Ascending aorta (tissue), 2 donors: ENCODE results near the gene HBA1. TPM values are rescaled to one million over a fixed set of nuclear protein-coding genes. Genes with fewer than 3 reads are reported as not detected.
"Not testable (repeated sequence)": the region's sequence is repeated elsewhere in the genome, so short reads cannot be mapped to it uniquely, and the experiment has no call there.

Experiments
- DNase-seq, 2 donors: peaks; one replicate each; pipeline ENCODE4 v3.0.0-alpha.2; 2019; ENCODE audit warnings: low spot score in 2 of 2
- H3K27ac ChIP-seq, 2 donors: fragments of 200-600 bp; sonication (generic); one replicate each; pipeline ENCODE4 v1.5.1; 2016 to 2017; ENCODE audit warnings: mild to moderate bottlenecking in 1 of 2
- H3K27me3 ChIP-seq: fragments of 200-600 bp; sonication (generic); one replicate; pipeline ENCODE4 v1.5.1; 2017
- H3K36me3 ChIP-seq, 2 donors: fragments of 200-600 bp; sonication (generic); one replicate each; pipeline ENCODE4 v1.5.1; 2016
- H3K4me1 ChIP-seq, 2 donors: fragments of 200-600 bp; sonication (generic); one replicate each; pipeline ENCODE4 v1.5.1; 2016 to 2017; ENCODE audit warnings: mild to moderate bottlenecking in 1 of 2
- H3K4me3 ChIP-seq, 2 donors: fragments of 200-600 bp; sonication (generic); one replicate each; pipeline ENCODE4 v1.5.1; 2016 to 2017; ENCODE audit warnings: mild to moderate bottlenecking in 1 of 2
- H3K9me3 ChIP-seq, 2 donors: fragments of 200-600 bp; sonication (generic); one replicate each; pipeline ENCODE4 v1.5.1; 2016
- CTCF ChIP-seq, 3 experiments: fragments of 200-600 bp in 2 of 3; fragments of 450-650 bp in 1 of 3; sonication (generic) in 2 of 3; IDR thresholded peaks; one replicate each; pipeline ENCODE4 v1.5.1; 2016 to 2019; ENCODE audit warnings: antibody characterized with exemption in 3 of 3, mild to moderate bottlenecking in 1 of 3, moderate library complexity in 1 of 3
- intact Hi-C: fragments of 100-400 bp; cut with DNase I; formaldehyde crosslinking; loops from one replicate; pipeline ENCODE4 v1.15.1; 2023
- total RNA-seq: library from RNA; depleted of rRNA; stranded (reverse); fragments of >200 nt; gene quantifications from one replicate; pipeline ENCODE4 v1.1.0, GENCODE V29; 2016

The HBA1 gene
- total RNA-seq, 1 donor from 2014 or later = 585 TPM

GRCh38 chr16:155031-155398 is 21.5 kb upstream of the HBA1 start:
- peaks cover 10% of the 10 kb centered on the region for H3K27me3 ChIP-seq
- no peak overlapping the region for H3K4me3 ChIP-seq

GRCh38 chr16:159136-159849 is 17.2 kb upstream of the HBA1 start:
- Histone ChIP-seq H3K4me1 (peaks cover 3 to 6% of the 10 kb centered on the region in 2 donors), H3K9me3 (no peaks in the 10 kb centered on the region), H3K4me3 (no peak overlapping the region), H3K27me3 (peaks cover 8% of the 10 kb centered on the region), H3K36me3 (no peaks in the 10 kb centered on the region), H3K27ac (no peak overlapping the region)
- no peak for TF ChIP-seq CTCF (IDR thresholded peaks at IDR 0.05)
- no peak for DNase-seq
- intact Hi-C loops = no loop called here

More at GRCh38 chr16:155031-155398, 21.5 kb upstream of the HBA1 start:
- Histone ChIP-seq H3K36me3 (no peaks in the 10 kb centered on the region), H3K9me3 (no peaks in the 10 kb centered on the region), H3K4me1 (peaks cover 4 to 6% of the 10 kb centered on the region in 2 donors), H3K27ac (no peak overlapping the region)
- DNase-seq = no peak
- intact Hi-C loops = no loop called here
- TF ChIP-seq CTCF (IDR thresholded peaks at IDR 0.05) = no peak

- H3K27me3 ChIP-seq, H3K36me3 ChIP-seq: not testable (repeated sequence)
Measured at GRCh38 chr16:160242-160641, 16.2 kb upstream of the HBA1 start.

GRCh38 chr16:160691-161190 is 15.7 kb upstream of the HBA1 start:
- Histone ChIP-seq H3K27me3 (peaks cover 9% of the 10 kb centered on the region), H3K9me3 (no peaks in the 10 kb centered on the region), H3K27ac (no peak overlapping the region), H3K4me1 (peaks cover 0 to 7% of the 10 kb centered on the region in 2 donors), H3K36me3 (no peaks in the 10 kb centered on the region), H3K4me3 (no peak overlapping the region)
- no peak for TF ChIP-seq CTCF (IDR thresholded peaks at IDR 0.05)
- intact Hi-C loops = no loop called here
- no peak for DNase-seq

More at GRCh38 chr16:160242-160641, 16.2 kb upstream of the HBA1 start:
- H3K27ac ChIP-seq, H3K4me1 ChIP-seq, intact Hi-C loops, DNase-seq, H3K4me3 ChIP-seq, H3K9me3 ChIP-seq: not testable (repeated sequence)

- no peak overlapping the region for H3K27ac ChIP-seq
- DNase-seq = no peak
- H3K36me3 ChIP-seq = no peaks in the 10 kb centered on the region
- no peaks in the 10 kb centered on the region for H3K9me3 ChIP-seq
- intact Hi-C loops = no loop called here
- peaks cover 23% of the 10 kb centered on the region for H3K27me3 ChIP-seq
- no peak overlapping the region for H3K4me3 ChIP-seq
- no peak for TF ChIP-seq CTCF (IDR thresholded peaks at IDR 0.05)
- peaks cover 0 to 12% of the 10 kb centered on the region in 2 donors for H3K4me1 ChIP-seq
Measured at GRCh38 chr16:162271-162991, 14.0 kb upstream of the HBA1 start.

GRCh38 chr16:163139-163538 is 13.3 kb upstream of the HBA1 start:
- H3K27ac ChIP-seq, intact Hi-C loops, H3K9me3 ChIP-seq, H3K36me3 ChIP-seq, H3K4me3 ChIP-seq, DNase-seq: not testable (repeated sequence)
- Histone ChIP-seq H3K4me1 (peaks cover 0 to 12% of the 10 kb centered on the region in 2 donors), H3K27me3 (peaks cover 25% of the 10 kb centered on the region)

GRCh38 chr16:163696-164095 is 12.8 kb upstream of the HBA1 start:
- H3K4me3 ChIP-seq, H3K27ac ChIP-seq, H3K9me3 ChIP-seq, intact Hi-C loops, H3K36me3 ChIP-seq, DNase-seq: not testable (repeated sequence)
- H3K4me1 ChIP-seq = peaks cover 0 to 12% of the 10 kb centered on the region in 2 donors
- peaks cover 25% of the 10 kb centered on the region for H3K27me3 ChIP-seq

GRCh38 chr16:164134-164823 is 12.2 kb upstream of the HBA1 start:
- Histone ChIP-seq H3K4me1 (peaks cover 0 to 12% of the 10 kb centered on the region in 2 donors), H3K27me3 (peaks cover 25% of the 10 kb centered on the region)
- H3K27ac ChIP-seq, H3K36me3 ChIP-seq, DNase-seq, intact Hi-C loops, H3K4me3 ChIP-seq, H3K9me3 ChIP-seq: not testable (repeated sequence)
